ENCODE data around the gene COL16A1. TPM values are rescaled to one million over a fixed set of nuclear protein-coding genes. Genes with fewer than 3 reads are reported as not detected.

Gene COL16A1
- total and polyA plus RNA-seq, 2 of the 4 experiments (the other 2 are of a cell fraction) = 34.2 to 62.8 TPM

DNA sequence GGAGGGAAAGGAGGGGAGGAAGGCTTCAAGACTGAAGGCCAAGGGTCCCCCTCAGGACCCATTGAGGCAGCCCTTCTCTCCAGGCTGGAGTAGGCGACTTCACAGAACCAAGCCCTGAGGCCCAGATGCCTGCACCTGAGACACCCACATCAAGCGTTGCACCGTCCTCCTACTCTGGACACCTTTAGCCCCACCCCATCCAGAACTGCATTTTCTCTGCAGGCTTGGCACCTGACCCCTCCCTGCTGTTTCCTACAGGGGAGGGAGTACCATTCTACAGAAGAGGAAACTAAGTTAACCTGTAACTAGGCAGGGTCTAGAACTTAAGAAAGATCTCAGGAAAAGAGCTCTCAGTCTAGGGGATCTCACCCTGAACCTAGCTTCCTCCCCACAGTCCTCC, 71.2 kb downstream of the COL16A1 start:
- Histone ChIP-seq H3K9me3 (ENCODE audit: control insufficient read depth, insufficient read depth, low read length) (no peaks in the 10 kb centered on the region), H4K5ac (ENCODE audit: low read depth, low read length) (no peak overlapping the region), H3K4me2 (ENCODE audit: low read depth, low read length) (no peak overlapping the region), H2BK120ac (ENCODE audit: low read depth, low read length) (no peak overlapping the region), H3K18ac (ENCODE audit: low read depth, low read length) (no peak overlapping the region), H3K14ac (replicated peaks; ENCODE audit: low read depth, low read length) (no peak overlapping the region), H3K79me1 (ENCODE audit: low read depth in 1 of 2, low read length in 2 of 2) (peaks cover 18 to 46% of the 10 kb centered on the region in 2 experiments), H4K8ac (ENCODE audit: low read depth in 2 of 2, low read length in 2 of 2) (no peak overlapping the region), H2BK15ac (ENCODE audit: low read depth, low read length) (no peak overlapping the region), H3K4me3 (ENCODE audit: insufficient read depth, low read depth, low read length) (no peak overlapping the region), H2AK5ac (ENCODE audit: low read depth, low read length) (no peak overlapping the region), H4K91ac (ENCODE audit: insufficient read depth, low read depth, low read length) (no peak overlapping the region), H2AFZ (replicated peaks; ENCODE audit: low read length, poor library complexity) (no peak overlapping the region), H3K4ac (ENCODE audit: low read depth, low read length) (no peak overlapping the region), H2AK9ac (replicated peaks; ENCODE audit: low read depth, low read length, poor library complexity) (no peak overlapping the region), H3K56ac (ENCODE audit: extremely low read depth, insufficient read depth, low read length) (no peak overlapping the region), H2BK20ac (ENCODE audit: low read depth, low read length) (no peak overlapping the region), H3K27me3 (ENCODE audit: control insufficient read depth, insufficient read depth, low read length) (no peaks in the 10 kb centered on the region), H3K9ac (ENCODE audit: low read depth, low read length) (no peak overlapping the region), H3K36me3 (ENCODE audit: control insufficient read depth, insufficient read depth, low read length) (peaks cover 38% of the 10 kb centered on the region), H3K9me1 (ENCODE audit: insufficient read depth, low read length) (peaks cover 9% of the 10 kb centered on the region; the same call in 1 of the 2 replicates), H3K4me1 (ENCODE audit: control insufficient read depth, insufficient read depth, low read length) (peaks cover 3% of the 10 kb centered on the region; the same call in 1 of the 2 replicates), H2BK5ac (ENCODE audit: low read depth, low read length, poor library complexity, severe bottlenecking) (no peak overlapping the region), H4K20me1 (ENCODE audit: insufficient read depth, low read length) (peaks cover 30% of the 10 kb centered on the region), H3K27ac (ENCODE audit: insufficient read depth, low read length) (no peak overlapping the region), H3K23ac (ENCODE audit: low read depth, low read length) (no peak overlapping the region)
- intact Hi-C loops (cut with micrococcal nuclease) = no loop called here
- TF ChIP-seq, protein P1, sequence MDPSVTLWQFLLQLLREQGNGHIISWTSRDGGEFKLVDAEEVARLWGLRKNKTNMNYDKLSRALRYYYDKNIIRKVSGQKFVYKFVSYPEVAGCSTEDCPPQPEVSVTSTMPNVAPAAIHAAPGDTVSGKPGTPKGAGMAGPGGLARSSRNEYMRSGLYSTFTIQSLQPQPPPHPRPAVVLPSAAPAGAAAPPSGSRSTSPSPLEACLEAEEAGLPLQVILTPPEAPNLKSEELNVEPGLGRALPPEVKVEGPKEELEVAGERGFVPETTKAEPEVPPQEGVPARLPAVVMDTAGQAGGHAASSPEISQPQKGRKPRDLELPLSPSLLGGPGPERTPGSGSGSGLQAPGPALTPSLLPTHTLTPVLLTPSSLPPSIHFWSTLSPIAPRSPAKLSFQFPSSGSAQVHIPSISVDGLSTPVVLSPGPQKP (IDR thresholded peaks at IDR 0.05; ENCODE audit: borderline replicate concordance, low read depth, low read length) = no peak
- ATAC-seq (ENCODE audit: low read depth) = no peak
- dilution Hi-C loops (cut with HindIII; ENCODE audit: low sequenced_read_pairs, unreplicated experiment) = no loop called here
- no peak for DNase-seq
- in situ Hi-C loops (cut with MboI; ENCODE audit: low sequenced_read_pairs) = no loop called here
- BruUV-seq (replicated peaks) = no TSS peak
- ChIA-PET POLR2A (ENCODE audit: unreplicated experiment) (no interaction called here), CTCF (interaction anchor here (0.8 to 1.4 kb wide), 3 partner anchors 12 to 45 kb away, joined by 3 to 4 read pairs (median 4); partner anchors contain the start of gene PEF1)
- no CpG with 5 or more reads among the region's 3 CpGs for WGBS, 2 experiments (ENCODE audit: extremely low coverage in 2 of 2, insufficient read length in 1 of 2)

All from IMR-90 (cell line).